IMR-90 (cell line): Measurements from ENCODE around the gene ARHGEF2.

Experiments used
- BHLHE40 ChIP-seq: fragments of 150-350 bp; IDR thresholded peaks from 2 replicates; pipeline ENCODE4 v1.6.1; 2016; ENCODE audit warnings: mild to moderate bottlenecking, low read depth, low read length
- CEBPB ChIP-seq: IDR thresholded peaks from 2 replicates; pipeline ENCODE4 v1.6.1; 2012; ENCODE audit warnings: low read depth, low read length, improper control_type of control experiment
- CHD1 ChIP-seq: IDR thresholded peaks from 2 replicates; pipeline ENCODE4 v1.6.1; 2012; ENCODE audit warnings: low read depth, low read length, improper control_type of control experiment
- CTCF ChIP-seq: conservative IDR thresholded peaks from 2 replicates; pipeline ENCODE4 v1.5.1; 2012; ENCODE audit warnings: mild to moderate bottlenecking, low read depth, low read length, improper control_type of control experiment
- MAZ ChIP-seq: IDR thresholded peaks from 2 replicates; pipeline ENCODE4 v1.6.1; 2012; ENCODE audit warnings: low read depth, mild to moderate bottlenecking, low read length, improper control_type of control experiment, moderate library complexity, borderline replicate concordance
- POLR2A ChIP-seq: IDR thresholded peaks from 2 replicates; pipeline ENCODE4 v1.6.1; 2012; ENCODE audit warnings: mild to moderate bottlenecking, low read depth, low read length
- USF2 ChIP-seq: fragments of 150-350 bp; IDR thresholded peaks from 2 replicates; pipeline ENCODE4 v1.6.1; 2017; ENCODE audit warnings: mild to moderate bottlenecking, antibody characterized with exemption, low read length, low read depth

GRCh38 chr1:155969377-155969791, 9.0 kb downstream of the ARHGEF2 start:
- TF ChIP-seq CTCF: no peak
- TF ChIP-seq CEBPB: no peak
- no peak for TF ChIP-seq USF2
- no peak for TF ChIP-seq POLR2A
- TF ChIP-seq BHLHE40: no peak
- TF ChIP-seq CHD1: no peak
- no peak for TF ChIP-seq MAZ
